AG10803 (cell line): Measurements from ENCODE around the gene CMIP.

ENCODE experiments used
- DNase-seq: peaks from one replicate; pipeline ENCODE4 v3.0.0; 2010; ENCODE audit warnings: low read depth
- H3K4me3 ChIP-seq: 2 replicates; pipeline ENCODE4 v1.5.1; 2011; ENCODE audit warnings: mild to moderate bottlenecking, low read length, control low read depth
- CTCF ChIP-seq: conservative IDR thresholded peaks from 2 replicates; pipeline ENCODE4 v1.5.1; 2011; ENCODE audit warnings: mild to moderate bottlenecking, low read length, control low read depth, inconsistent platforms

Gene CMIP

GRCh38 chr16:81671738-81672597, 227.4 kb downstream of the CMIP start:
- DNase-seq = no peak
- TF ChIP-seq CTCF = no peak
- H3K4me3 ChIP-seq = no peak overlapping the region

GRCh38 chr16:81673432-81673831, 228.8 kb downstream of the CMIP start:
- TF ChIP-seq CTCF = no peak
- no peak overlapping the region for H3K4me3 ChIP-seq
- DNase-seq = no peak

- no peak for TF ChIP-seq CTCF
Measured at GRCh38 chr16:81675662-81676061, 231.1 kb downstream of the CMIP start.

GRCh38 chr16:81676066-81676882, 231.7 kb downstream of the CMIP start:
- H3K4me3 ChIP-seq = no peak overlapping the region
- no peak for TF ChIP-seq CTCF
- no peak for DNase-seq

More at GRCh38 chr16:81675662-81676061, 231.1 kb downstream of the CMIP start:
- no peak for DNase-seq
- no peak overlapping the region for H3K4me3 ChIP-seq

- no peak for TF ChIP-seq CTCF
- no peak overlapping the region for H3K4me3 ChIP-seq
- DNase-seq = no peak
Measured at GRCh38 chr16:81676883-81677737, 232.5 kb downstream of the CMIP start.

- H3K4me3 ChIP-seq = no peak overlapping the region
- TF ChIP-seq CTCF = no peak
- no peak for DNase-seq
Measured at GRCh38 chr16:81678326-81679095, 233.9 kb downstream of the CMIP start.
